Measurements from ENCODE around the gene HBP1. TPM values are rescaled to one million over a fixed set of nuclear protein-coding genes. Genes with fewer than 3 reads are reported as not detected.
"Not testable (repeated sequence)": the region's sequence is repeated elsewhere in the genome, so short reads cannot be mapped to it uniquely, and the experiment has no call there.

Gene HBP1
- total RNA-seq, 1 experiment from 2014 or later, result 29.4 TPM

GRCh38 chr7:107219563-107220244 is 50.9 kb downstream of the HBP1 start:
- DNase-seq (ENCODE audit: extremely low read depth, low read depth), result no peak

- DNase-seq (ENCODE audit: extremely low read depth, low read depth), result no peak
Measured at GRCh38 chr7:107220356-107220755, 51.6 kb downstream of the HBP1 start.

GRCh38 chr7:107220806-107221205 is 52.0 kb downstream of the HBP1 start:
- not testable (repeated sequence) for DNase-seq (ENCODE audit: extremely low read depth, low read depth)

GRCh38 chr7:107224374-107225223 is 55.8 kb downstream of the HBP1 start:
- no peak for DNase-seq (ENCODE audit: extremely low read depth, low read depth)

- no peak for DNase-seq (ENCODE audit: extremely low read depth, low read depth)
Measured at GRCh38 chr7:107228291-107228690, 59.5 kb downstream of the HBP1 start.

- DNase-seq (ENCODE audit: extremely low read depth, low read depth), result no peak
Measured at GRCh38 chr7:107230334-107230733, 61.5 kb downstream of the HBP1 start.

GRCh38 chr7:107232568-107233090 is 63.8 kb downstream of the HBP1 start:
- DNase-seq (ENCODE audit: extremely low read depth, low read depth), result no peak

- DNase-seq (ENCODE audit: extremely low read depth, low read depth), result no peak
Measured at GRCh38 chr7:107233174-107233573, 64.4 kb downstream of the HBP1 start.

GRCh38 chr7:107233981-107234380 is 65.2 kb downstream of the HBP1 start:
- DNase-seq (ENCODE audit: extremely low read depth, low read depth), result no peak

GRCh38 chr7:107234436-107234835 is 65.6 kb downstream of the HBP1 start:
- no peak for DNase-seq (ENCODE audit: extremely low read depth, low read depth)

- DNase-seq (ENCODE audit: extremely low read depth, low read depth), result no peak
Measured at GRCh38 chr7:107236862-107237261, 68.1 kb downstream of the HBP1 start.

- DNase-seq (ENCODE audit: extremely low read depth, low read depth), result no peak
Measured at GRCh38 chr7:107237451-107237850, 68.6 kb downstream of the HBP1 start.

GRCh38 chr7:107242267-107242666 is 73.5 kb downstream of the HBP1 start:
- no peak for DNase-seq (ENCODE audit: extremely low read depth, low read depth)

- no peak for DNase-seq (ENCODE audit: extremely low read depth, low read depth)
Measured at GRCh38 chr7:107244613-107245012, 75.8 kb downstream of the HBP1 start.

GRCh38 chr7:107246836-107247235 is 78.0 kb downstream of the HBP1 start:
- not testable (repeated sequence) for DNase-seq (ENCODE audit: extremely low read depth, low read depth)

- no peak for DNase-seq (ENCODE audit: extremely low read depth, low read depth)
Measured at GRCh38 chr7:107248551-107249316, 79.9 kb downstream of the HBP1 start.

- DNase-seq (ENCODE audit: extremely low read depth, low read depth), result no peak
Measured at GRCh38 chr7:107251963-107252362, 83.2 kb downstream of the HBP1 start.

Data from NCI-H460 (cell line).